ENCODE data around the gene NHLRC3. TPM values are rescaled to one million over a fixed set of nuclear protein-coding genes. Genes with fewer than 3 reads are reported as not detected.
"Not testable (repeated sequence)": the region's sequence is repeated elsewhere in the genome, so short reads cannot be mapped to it uniquely, and the experiment has no call there.

Gene NHLRC3
- total RNA-seq, 1 donor from 2014 or later: 26.0 TPM

- no peak for ATAC-seq
- DNase-seq (ENCODE audit: low spot score): no peak
- intact Hi-C loops (cut with DNase I): no loop called here
Observed at GRCh38 chr13:39039041-39039440, 785 bp downstream of the NHLRC3 start.

- no peak for DNase-seq (ENCODE audit: low spot score)
- intact Hi-C loops (cut with DNase I): no loop called here
- ATAC-seq: no peak
Observed at GRCh38 chr13:39040206-39040605, 1.9 kb downstream of the NHLRC3 start.

GRCh38 chr13:39044536-39044935, 6.3 kb downstream of the NHLRC3 start:
- ATAC-seq (no peak), DNase-seq (ENCODE audit: low spot score) (no peak)
- intact Hi-C loops (cut with DNase I): no loop called here

GRCh38 chr13:39047560-39047959, 9.3 kb downstream of the NHLRC3 start:
- no peak for ATAC-seq
- intact Hi-C loops (cut with DNase I): no loop called here

GRCh38 chr13:39048806-39049205, 10.6 kb downstream of the NHLRC3 start:
- intact Hi-C loops (cut with DNase I): no loop called here
- DNase-seq (ENCODE audit: low spot score) (no peak), ATAC-seq (no peak)

More at GRCh38 chr13:39047560-39047959, 9.3 kb downstream of the NHLRC3 start:
- DNase-seq (ENCODE audit: low spot score): no peak

GRCh38 chr13:39049274-39049673, 11.0 kb downstream of the NHLRC3 start:
- ATAC-seq (no peak), DNase-seq (ENCODE audit: low spot score) (no peak)
- intact Hi-C loops (cut with DNase I): no loop called here

GRCh38 chr13:39051157-39051556, 12.9 kb downstream of the NHLRC3 start:
- DNase-seq (ENCODE audit: low spot score) (no peak), ATAC-seq (peak; percentile 30)
- intact Hi-C loops (cut with DNase I): no loop called here

- DNase-seq (ENCODE audit: low spot score): no peak
- no peak for ATAC-seq
- intact Hi-C loops (cut with DNase I): no loop called here
Observed at GRCh38 chr13:39052944-39053343, 14.7 kb downstream of the NHLRC3 start.

- ATAC-seq: no peak
- DNase-seq (ENCODE audit: low spot score): no peak
- intact Hi-C loops (cut with DNase I): no loop called here
Observed at GRCh38 chr13:39054112-39054511, 15.9 kb downstream of the NHLRC3 start.

GRCh38 chr13:39056018-39056417, 17.8 kb downstream of the NHLRC3 start:
- intact Hi-C loops (cut with DNase I): no loop called here
- ATAC-seq (no peak), DNase-seq (ENCODE audit: low spot score) (no peak)

GRCh38 chr13:39058040-39058439, 19.8 kb downstream of the NHLRC3 start:
- ATAC-seq (no peak), DNase-seq (ENCODE audit: low spot score) (no peak)
- intact Hi-C loops (cut with DNase I): no loop called here

GRCh38 chr13:39062004-39062403, 23.7 kb downstream of the NHLRC3 start:
- no peak for ATAC-seq
- DNase-seq (ENCODE audit: low spot score): no peak
- intact Hi-C loops (cut with DNase I): no loop called here

GRCh38 chr13:39072842-39073241, 34.6 kb downstream of the NHLRC3 start:
- intact Hi-C loops (cut with DNase I): no loop called here
- ATAC-seq: no peak

GRCh38 chr13:39073983-39074382, 35.7 kb downstream of the NHLRC3 start:
- ATAC-seq (no peak), DNase-seq (ENCODE audit: low spot score) (no peak)
- intact Hi-C loops (cut with DNase I): no loop called here

More at GRCh38 chr13:39072842-39073241, 34.6 kb downstream of the NHLRC3 start:
- DNase-seq (ENCODE audit: low spot score): no peak

- DNase-seq (ENCODE audit: low spot score); ATAC-seq; intact Hi-C loops (cut with DNase I): not testable (repeated sequence)
Observed at GRCh38 chr13:39086251-39086945, 48.1 kb downstream of the NHLRC3 start.

- ATAC-seq (no peak), DNase-seq (ENCODE audit: low spot score) (no peak)
- intact Hi-C loops (cut with DNase I): no loop called here
Observed at GRCh38 chr13:39091586-39091985, 53.3 kb downstream of the NHLRC3 start.

- ATAC-seq (no peak), DNase-seq (ENCODE audit: low spot score) (no peak)
- intact Hi-C loops (cut with DNase I): no loop called here
Observed at GRCh38 chr13:39095500-39095899, 57.2 kb downstream of the NHLRC3 start.

- DNase-seq (ENCODE audit: low spot score) (no peak), ATAC-seq (no peak)
- intact Hi-C loops (cut with DNase I): no loop called here
Observed at GRCh38 chr13:39099231-39099630, 61.0 kb downstream of the NHLRC3 start.
